GM12878 (cell line): ENCODE results near the gene DCDC2.

Experiments
- BCL11A ChIP-seq: IDR thresholded peaks from 2 replicates; pipeline ENCODE4 v1.6.1; 2011; ENCODE audit warnings: low read depth, low read length
- EP300 ChIP-seq, 2 experiments: fragments of 150-350 bp in 1 of 2; IDR thresholded peaks; 2 replicates each; pipeline ENCODE4 v1.6.1; 2011 to 2012; ENCODE audit warnings: low read depth in 2 of 2, low read length in 2 of 2, borderline replicate concordance in 1 of 2, improper control_type of control experiment in 1 of 2, inconsistent platforms in 1 of 2; ENCODE audit not compliant: control insufficient read depth in 1 of 2
- POLR2A ChIP-seq: IDR thresholded peaks from 2 replicates; pipeline ENCODE4 v1.6.1; 2011; ENCODE audit warnings: low read depth, mild to moderate bottlenecking, low read length
- POLR2AphosphoS5 ChIP-seq: IDR thresholded peaks from 2 replicates; pipeline ENCODE4 v1.6.1; 2011; ENCODE audit warnings: mild to moderate bottlenecking, low read length, inconsistent platforms
- TCF3 ChIP-seq: IDR thresholded peaks from 2 replicates; pipeline ENCODE4 v1.6.1; 2012; ENCODE audit warnings: low read depth, mild to moderate bottlenecking, low read length, borderline replicate concordance; ENCODE audit not compliant: insufficient read depth
- ZSCAN29 ChIP-seq: fragments of 450-650 bp; IDR thresholded peaks from 2 replicates; pipeline ENCODE4 v1.6.1; 2017; ENCODE audit warnings: mild to moderate bottlenecking, moderate library complexity
- TF ChIP-seq, protein P1 (sequence below), 3 experiments: IDR thresholded peaks in 2 of 3; conservative IDR thresholded peaks in 1 of 3; 2 replicates each; pipeline ENCODE4 v1.5.1; 2011; ENCODE audit warnings: low read depth in 3 of 3, low read length in 3 of 3, mild to moderate bottlenecking in 3 of 3, control low read depth in 2 of 3, moderate library complexity in 2 of 3, inconsistent platforms in 1 of 3, mixed read lengths in 1 of 3; ENCODE audit not compliant: control insufficient read depth in 2 of 3, insufficient read depth in 1 of 3; ENCODE audit errors: extremely low read depth in 1 of 3
- TF ChIP-seq, protein P2 (sequence below): IDR thresholded peaks from 2 replicates; pipeline ENCODE4 v1.6.1; 2012; ENCODE audit warnings: mild to moderate bottlenecking, low read depth, low read length

DNA sequence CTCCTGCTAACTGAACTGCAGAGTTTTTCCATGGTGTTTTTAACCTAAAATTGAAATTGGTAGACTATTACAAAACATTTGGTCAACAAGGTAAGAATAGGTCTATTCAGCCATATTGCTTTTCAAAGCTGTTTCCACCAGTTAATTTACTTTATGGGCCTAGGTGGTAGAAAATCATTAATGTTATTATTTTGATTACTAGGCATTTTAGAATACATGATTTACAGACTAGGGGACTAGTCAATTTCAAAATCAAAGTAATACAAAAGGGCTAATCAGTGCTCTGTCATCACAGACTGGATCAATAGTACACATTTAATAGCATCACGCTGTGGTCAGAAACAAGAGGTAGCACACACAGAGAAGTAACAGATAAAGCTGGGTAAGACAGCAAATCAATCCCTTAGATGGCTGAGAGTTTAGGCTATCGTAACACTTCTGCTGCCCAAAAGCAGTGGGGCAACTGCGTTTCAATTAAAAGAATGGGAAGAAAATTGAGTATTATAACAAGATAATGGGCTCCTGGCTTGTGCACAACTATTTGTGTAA is 117.4 kb downstream of the DCDC2 start:
- TF ChIP-seq EP300 (IDR thresholded peaks at IDR 0.05; ENCODE audit: borderline replicate concordance in 1 of 2, control insufficient read depth in 1 of 2, low read depth in 2 of 2, low read length in 2 of 2) (no peak), TCF3 (no peak), POLR2AphosphoS5 (no peak), ZSCAN29 (no peak), POLR2A (no peak), BCL11A (no peak)
- TF ChIP-seq, protein P1, sequence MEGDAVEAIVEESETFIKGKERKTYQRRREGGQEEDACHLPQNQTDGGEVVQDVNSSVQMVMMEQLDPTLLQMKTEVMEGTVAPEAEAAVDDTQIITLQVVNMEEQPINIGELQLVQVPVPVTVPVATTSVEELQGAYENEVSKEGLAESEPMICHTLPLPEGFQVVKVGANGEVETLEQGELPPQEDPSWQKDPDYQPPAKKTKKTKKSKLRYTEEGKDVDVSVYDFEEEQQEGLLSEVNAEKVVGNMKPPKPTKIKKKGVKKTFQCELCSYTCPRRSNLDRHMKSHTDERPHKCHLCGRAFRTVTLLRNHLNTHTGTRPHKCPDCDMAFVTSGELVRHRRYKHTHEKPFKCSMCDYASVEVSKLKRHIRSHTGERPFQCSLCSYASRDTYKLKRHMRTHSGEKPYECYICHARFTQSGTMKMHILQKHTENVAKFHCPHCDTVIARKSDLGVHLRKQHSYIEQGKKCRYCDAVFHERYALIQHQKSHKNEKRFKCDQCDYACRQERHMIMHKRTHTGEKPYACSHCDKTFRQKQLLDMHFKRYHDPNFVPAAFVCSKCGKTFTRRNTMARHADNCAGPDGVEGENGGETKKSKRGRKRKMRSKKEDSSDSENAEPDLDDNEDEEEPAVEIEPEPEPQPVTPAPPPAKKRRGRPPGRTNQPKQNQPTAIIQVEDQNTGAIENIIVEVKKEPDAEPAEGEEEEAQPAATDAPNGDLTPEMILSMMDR (IDR thresholded peaks at IDR 0.05 in 2 of 3, conservative IDR thresholded peaks at IDR 0.05 in 1 of 3; ENCODE audit: control insufficient read depth in 2 of 3, extremely low read depth in 1 of 3, insufficient read depth in 1 of 3, low read depth in 3 of 3, low read length in 3 of 3), result no peak
- TF ChIP-seq, protein P2, sequence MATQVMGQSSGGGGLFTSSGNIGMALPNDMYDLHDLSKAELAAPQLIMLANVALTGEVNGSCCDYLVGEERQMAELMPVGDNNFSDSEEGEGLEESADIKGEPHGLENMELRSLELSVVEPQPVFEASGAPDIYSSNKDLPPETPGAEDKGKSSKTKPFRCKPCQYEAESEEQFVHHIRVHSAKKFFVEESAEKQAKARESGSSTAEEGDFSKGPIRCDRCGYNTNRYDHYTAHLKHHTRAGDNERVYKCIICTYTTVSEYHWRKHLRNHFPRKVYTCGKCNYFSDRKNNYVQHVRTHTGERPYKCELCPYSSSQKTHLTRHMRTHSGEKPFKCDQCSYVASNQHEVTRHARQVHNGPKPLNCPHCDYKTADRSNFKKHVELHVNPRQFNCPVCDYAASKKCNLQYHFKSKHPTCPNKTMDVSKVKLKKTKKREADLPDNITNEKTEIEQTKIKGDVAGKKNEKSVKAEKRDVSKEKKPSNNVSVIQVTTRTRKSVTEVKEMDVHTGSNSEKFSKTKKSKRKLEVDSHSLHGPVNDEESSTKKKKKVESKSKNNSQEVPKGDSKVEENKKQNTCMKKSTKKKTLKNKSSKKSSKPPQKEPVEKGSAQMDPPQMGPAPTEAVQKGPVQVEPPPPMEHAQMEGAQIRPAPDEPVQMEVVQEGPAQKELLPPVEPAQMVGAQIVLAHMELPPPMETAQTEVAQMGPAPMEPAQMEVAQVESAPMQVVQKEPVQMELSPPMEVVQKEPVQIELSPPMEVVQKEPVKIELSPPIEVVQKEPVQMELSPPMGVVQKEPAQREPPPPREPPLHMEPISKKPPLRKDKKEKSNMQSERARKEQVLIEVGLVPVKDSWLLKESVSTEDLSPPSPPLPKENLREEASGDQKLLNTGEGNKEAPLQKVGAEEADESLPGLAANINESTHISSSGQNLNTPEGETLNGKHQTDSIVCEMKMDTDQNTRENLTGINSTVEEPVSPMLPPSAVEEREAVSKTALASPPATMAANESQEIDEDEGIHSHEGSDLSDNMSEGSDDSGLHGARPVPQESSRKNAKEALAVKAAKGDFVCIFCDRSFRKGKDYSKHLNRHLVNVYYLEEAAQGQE, result no peak
